ENCODE measurements around the gene FGD2. TPM values are rescaled to one million over a fixed set of nuclear protein-coding genes. Genes with fewer than 3 reads are reported as not detected.

Gene FGD2
- total RNA-seq, 1 experiment from 2014 or later, result 0.13 TPM

DNA sequence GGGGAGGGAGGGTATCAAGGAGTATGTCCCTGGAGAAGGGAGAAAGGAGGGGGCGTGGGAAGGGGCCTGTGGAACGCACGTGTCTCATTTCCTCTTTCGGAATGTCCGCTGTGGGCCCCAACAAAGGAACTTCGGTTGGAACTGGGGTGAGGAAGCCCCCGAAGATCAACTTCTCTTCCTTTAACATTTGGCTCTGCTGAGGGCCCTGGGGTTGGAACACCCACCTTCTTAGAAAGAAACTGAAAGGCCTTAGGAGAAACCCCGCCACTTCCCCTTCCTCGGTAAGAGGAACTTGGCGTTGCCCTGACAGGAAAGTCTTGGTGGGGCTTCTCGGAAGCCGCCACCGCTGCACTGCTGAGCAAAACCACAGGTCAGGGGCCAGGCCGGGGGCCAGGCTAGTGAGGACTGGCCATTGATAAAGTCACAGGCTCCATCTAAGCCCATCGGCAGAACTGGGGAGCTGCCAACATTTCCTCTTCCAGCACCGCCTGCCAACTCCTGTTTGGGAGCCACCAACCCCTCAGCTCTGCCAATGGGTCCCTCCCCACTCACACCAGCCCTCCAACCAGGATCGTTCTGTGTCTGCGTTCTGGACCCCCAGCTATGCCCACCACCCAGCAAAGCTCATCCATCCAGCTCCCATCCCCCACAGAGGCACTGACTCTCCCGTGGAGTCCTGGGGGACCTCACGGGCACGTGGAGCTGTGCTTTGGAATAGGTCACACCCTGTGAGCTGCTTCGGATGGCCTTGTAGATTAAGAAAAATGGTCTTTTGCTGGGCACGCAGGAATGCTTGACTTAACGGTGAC, 44.8 kb downstream of the FGD2 start:
- no peak overlapping the region for H3K23ac ChIP-seq (ENCODE audit: insufficient read length, low read depth, low read length)
- Mint-ChIP-seq H3K4me3 (no peak overlapping the region), H3K4me1 (peaks cover 20 to 30% of the 10 kb centered on the region in 2 experiments), H3K27me3 (ENCODE audit: low read depth) (no peaks in the 10 kb centered on the region), H3K36me3 (ENCODE audit: insufficient read depth in 1 of 3, low read depth in 3 of 3) (no peaks in the 10 kb centered on the region), H3K9me3 (no peaks in the 10 kb centered on the region), H3K27ac (0 out of 7 replicates have a peak overlapping the region, but pooled peaks of 1 of the 3 experiments have one; percentile 28)
- H3K79me2 ChIP-seq (ENCODE audit: insufficient read depth, low read length), result no peaks in the 10 kb centered on the region
- H2BK15ac ChIP-seq (ENCODE audit: low read depth, low read length), result no peak overlapping the region
- H3K14ac ChIP-seq (ENCODE audit: insufficient read depth, low read length), result no peak overlapping the region
- no peak overlapping the region for H2AFZ ChIP-seq (ENCODE audit: low read length)
- WGBS (ENCODE audit: extremely low coverage, insufficient read length, low lambda C conversion rate), result no CpG with 5 or more reads among the region's 24 CpGs
- peaks cover 3% of the 10 kb centered on the region; the same call in 1 of the 2 replicates for H3K4me1 ChIP-seq (ENCODE audit: insufficient read depth, low read length)
- no peak overlapping the region for H4K91ac ChIP-seq (ENCODE audit: insufficient read length, low read depth, low read length)
- no peak overlapping the region for H2BK5ac ChIP-seq (ENCODE audit: insufficient read length, low read length)
- no peak overlapping the region for H3K9ac ChIP-seq (ENCODE audit: extremely low read depth, insufficient read length, low read length)
- no peak overlapping the region for H2BK120ac ChIP-seq (ENCODE audit: low read depth, low read length, poor library complexity, severe bottlenecking)
- no peaks in the 10 kb centered on the region for H3K27me3 ChIP-seq (ENCODE audit: insufficient read depth, low read length)
- no peak overlapping the region for H4K5ac ChIP-seq (ENCODE audit: insufficient read length, low read depth, low read length)
- H4K20me1 ChIP-seq (ENCODE audit: control insufficient read depth, insufficient read depth, insufficient read length), result no peaks in the 10 kb centered on the region
- H3K4ac ChIP-seq (ENCODE audit: low read depth, low read length), result no peak overlapping the region
- no peak overlapping the region for H2AK5ac ChIP-seq (ENCODE audit: insufficient read length, low read length)
- TF ChIP-seq, protein P1, sequence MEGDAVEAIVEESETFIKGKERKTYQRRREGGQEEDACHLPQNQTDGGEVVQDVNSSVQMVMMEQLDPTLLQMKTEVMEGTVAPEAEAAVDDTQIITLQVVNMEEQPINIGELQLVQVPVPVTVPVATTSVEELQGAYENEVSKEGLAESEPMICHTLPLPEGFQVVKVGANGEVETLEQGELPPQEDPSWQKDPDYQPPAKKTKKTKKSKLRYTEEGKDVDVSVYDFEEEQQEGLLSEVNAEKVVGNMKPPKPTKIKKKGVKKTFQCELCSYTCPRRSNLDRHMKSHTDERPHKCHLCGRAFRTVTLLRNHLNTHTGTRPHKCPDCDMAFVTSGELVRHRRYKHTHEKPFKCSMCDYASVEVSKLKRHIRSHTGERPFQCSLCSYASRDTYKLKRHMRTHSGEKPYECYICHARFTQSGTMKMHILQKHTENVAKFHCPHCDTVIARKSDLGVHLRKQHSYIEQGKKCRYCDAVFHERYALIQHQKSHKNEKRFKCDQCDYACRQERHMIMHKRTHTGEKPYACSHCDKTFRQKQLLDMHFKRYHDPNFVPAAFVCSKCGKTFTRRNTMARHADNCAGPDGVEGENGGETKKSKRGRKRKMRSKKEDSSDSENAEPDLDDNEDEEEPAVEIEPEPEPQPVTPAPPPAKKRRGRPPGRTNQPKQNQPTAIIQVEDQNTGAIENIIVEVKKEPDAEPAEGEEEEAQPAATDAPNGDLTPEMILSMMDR (conservative IDR thresholded peaks at IDR 0.05), result no peak
- H3K27ac ChIP-seq (ENCODE audit: insufficient read length, low read depth, low read length), result no peak overlapping the region
- H3K4me2 ChIP-seq (ENCODE audit: insufficient read depth, insufficient read length, low read length), result no peak overlapping the region
- H3K79me1 ChIP-seq (ENCODE audit: insufficient read depth, low read depth, low read length, poor library complexity, severe bottlenecking), result no peaks in the 10 kb centered on the region
- no peaks in the 10 kb centered on the region for H3K9me3 ChIP-seq (ENCODE audit: control insufficient read depth, low read depth, low read length)
- no peak overlapping the region for H3T11ph ChIP-seq (ENCODE audit: low read length)
- no peak overlapping the region for H4K8ac ChIP-seq (replicated peaks; ENCODE audit: insufficient read length, low read depth, low read length)
- H3K23me2 ChIP-seq (ENCODE audit: insufficient read length, low read depth, low read length, poor library complexity, severe bottlenecking), result no peaks in the 10 kb centered on the region
- no peak overlapping the region for H3K56ac ChIP-seq (ENCODE audit: insufficient read length, low read depth, low read length)
- no peak overlapping the region for H3K18ac ChIP-seq (ENCODE audit: insufficient read length, low read depth, low read length)
- no peak overlapping the region for H2BK20ac ChIP-seq (ENCODE audit: low read depth, low read length, poor library complexity, severe bottlenecking)
- no peak overlapping the region for H2BK12ac ChIP-seq (ENCODE audit: insufficient read length, low read depth, low read length)
- DNase-seq, result no peak
